Pancreas (tissue), 10 donors: Measurements from ENCODE around the gene LRIG1. TPM values are rescaled to one million over a fixed set of nuclear protein-coding genes. Genes with fewer than 3 reads are reported as not detected.

Experiments used
- ATAC-seq, 4 donors: fragments of 200-7000 bp; cut with Tn5 transposase; one replicate each; pipeline versions ENCODE4 v1.8.0 to v1.9.1; 2020; ENCODE audit warnings: mild to moderate bottlenecking in 4 of 4, moderate library complexity in 4 of 4
- DNase-seq, 6 donors: peaks; one replicate each; pipeline ENCODE4 v3.0.0-alpha.2; 2020
- FAIRE-seq: peaks from 2 replicates; lab custom pipeline; 2012; peaks lifted over from hg19 to GRCh38; lab: Jason Lieb, UNC
- H3K27ac ChIP-seq, 4 donors: fragments of 200-600 bp; sonication (generic); 1 replicate in 3 of 4; 2 replicates in 1 of 4; pipeline versions ENCODE4 v1.5.0 to v1.8.0; 2020
- H3K27me3 ChIP-seq, 4 donors: fragments of 200-600 bp; one replicate each; pipeline ENCODE4 v1.8.0; 2021
- H3K36me3 ChIP-seq, 3 donors: fragments of 200-600 bp; sonication (generic) in 1 of 3; one replicate each; pipeline versions ENCODE4 v1.5.0 to v1.8.0; 2020 to 2021
- H3K4me1 ChIP-seq, 3 donors: fragments of 200-600 bp; one replicate each; pipeline ENCODE4 v1.8.0; 2021
- H3K4me3 ChIP-seq, 4 donors: fragments of 200-600 bp; sonication (generic) in 2 of 4; one replicate each; pipeline versions ENCODE4 v1.5.0 to v1.8.0; 2020 to 2021
- H3K9me3 ChIP-seq, 4 donors: fragments of 200-600 bp; one replicate each; pipeline ENCODE4 v1.8.0; 2021
- CTCF ChIP-seq, 4 donors: fragments of 200-600 bp; sonication (generic) in 3 of 4; IDR thresholded peaks; one replicate each; pipeline versions ENCODE4 v1.5.0 to v1.8.0; 2021; ENCODE audit warnings: antibody characterized with exemption in 4 of 4
- WGBS, 2 donors: extraction: QIAGEN DNeasy Blood & Tissue Kit; methylation state at CpG; one replicate each; pipeline ENCODE4 v1.1.7; 2013; 5-methylcytosine and 5-hydroxymethylcytosine counted together
- intact Hi-C, 3 donors: fragments of 100-400 bp; cut with DNase I; formaldehyde crosslinking; loops; one replicate each; pipeline versions ENCODE4 v1.11.1 to v1.14.2; 2022
- polyA plus RNA-seq, 2 donors: library from polyadenylated mRNA; stranded (reverse); fragments of 200-250 nt; gene quantifications; one replicate each; pipeline ENCODE4 v1.2.3, GENCODE V29; 2013
- total RNA-seq, 6 donors: library from RNA; stranded (reverse); fragmentation: NEBNext Ultra II Directional in 4 of 6; extraction: Animal tissue kit (Norgen Biotek cat#: 25700) in 4 of 6; gene quantifications; one replicate each; pipeline versions ENCODE4 v1.2.1 to v1.2.4, GENCODE V29; 2021 to 2023
- donor health status: healthy with polysubstance abuse.
- donor health status: DM: no; HTN: no; CAD: no; lungs with moderate emphysema.
- donor health status: DM: no; HTN: no; CAD: no.
- donor health status: control.
- donor health status: control.
- donor health status: Bipolar disorder and iron deficiency.
- donor health status: DM: yes; HTN: yes; CAD: no.
- donor health status: DM: no; HTN: no; CAD: no.
- donor health status: DM: no; HTN: no; CAD: no.
- donor health status: DM: yes; HTN: yes; CAD: no.

LRIG1 gene
- total and polyA plus RNA-seq, 8 donors, result 32.7 to 104 (median 68.0) TPM

- ATAC-seq (no peak), FAIRE-seq (no peak), DNase-seq (no peak)
- Histone ChIP-seq H3K27me3 (no peaks in the 10 kb centered on the region), H3K4me3 (no peak overlapping the region), H3K36me3 (no peaks in the 10 kb centered on the region), H3K4me1 (peaks cover 64 to 83% (median 68%) of the 10 kb centered on the region in 3 donors), H3K27ac (peak overlapping the region in 3 of 4 donors; percentile 34 to 82 (median 53)), H3K9me3 (no peaks in the 10 kb centered on the region)
- intact Hi-C loops, result no loop called here
- TF ChIP-seq CTCF (IDR thresholded peaks at IDR 0.05), result no peak
- WGBS, 2 donors, result 42 to 59% methylated on average over 6 of the region's 6 CpGs
These were observed 14.6 kb downstream of the LRIG1 start for GRCh38 chr3:66486202-66486601.

GRCh38 chr3:66485291-66485968, 15.4 kb downstream of the LRIG1 start:
- FAIRE-seq (peak; percentile 20), ATAC-seq (no peak), DNase-seq (no peak)
- H3K4me3 ChIP-seq, result no peak overlapping the region
- WGBS, 2 donors, result 39 to 44% methylated on average over 12 of the region's 12 CpGs
- no peaks in the 10 kb centered on the region for H3K27me3 ChIP-seq
- no peaks in the 10 kb centered on the region for H3K9me3 ChIP-seq
- H3K4me1 ChIP-seq, result peaks cover 64 to 83% (median 68%) of the 10 kb centered on the region in 3 donors
- no peaks in the 10 kb centered on the region for H3K36me3 ChIP-seq
- intact Hi-C loops, result no loop called here
- TF ChIP-seq CTCF (IDR thresholded peaks at IDR 0.05), result no peak
- peak overlapping the region in 2 of 4 donors; percentile 53 to 86 for H3K27ac ChIP-seq

GRCh38 chr3:66484106-66484844, 16.5 kb downstream of the LRIG1 start:
- no peaks in the 10 kb centered on the region for H3K36me3 ChIP-seq
- TF ChIP-seq CTCF (IDR thresholded peaks at IDR 0.05), result no peak
- intact Hi-C loops, result no loop called here
- peak overlapping the region in 2 of 4 donors; percentile 5 to 6 for H3K4me3 ChIP-seq
- peaks cover 67 to 84% (median 69%) of the 10 kb centered on the region in 3 donors for H3K4me1 ChIP-seq
- no peaks in the 10 kb centered on the region for H3K27me3 ChIP-seq
- peak overlapping the region; percentile 51 to 86 (median 72) for H3K27ac ChIP-seq
- no peak for DNase-seq
- no peak for FAIRE-seq
- H3K9me3 ChIP-seq, result no peaks in the 10 kb centered on the region
- WGBS, 2 donors, result 42 to 47% methylated on average over 9 of the region's 9 CpGs
- no peak for ATAC-seq

GRCh38 chr3:66483409-66483906, 17.4 kb downstream of the LRIG1 start:
- FAIRE-seq, result no peak
- Histone ChIP-seq H3K27me3 (no peaks in the 10 kb centered on the region), H3K27ac (peak overlapping the region; percentile 51 to 86 (median 72)), H3K9me3 (no peaks in the 10 kb centered on the region), H3K4me1 (peaks cover 70 to 89% (median 75%) of the 10 kb centered on the region in 3 donors), H3K4me3 (peak overlapping the region in 2 of 4 donors; percentile 5 to 6), H3K36me3 (no peaks in the 10 kb centered on the region)
- DNase-seq, result peak in 4 of 6 donors; percentile 52 to 79 (median 64)
- no peak for TF ChIP-seq CTCF (IDR thresholded peaks at IDR 0.05)
- intact Hi-C loops, result no loop called here
- 25 to 26% methylated on average over 13 of the region's 13 CpGs for WGBS, 2 donors
- peak; percentile 9 to 49 (median 30) for ATAC-seq
